ENCODE measurements around the gene C22orf39. TPM values are rescaled to one million over a fixed set of nuclear protein-coding genes. Genes with fewer than 3 reads are reported as not detected.

The C22orf39 gene
- total RNA-seq, 1 experiment from 2014 or later = 19.3 TPM

DNA sequence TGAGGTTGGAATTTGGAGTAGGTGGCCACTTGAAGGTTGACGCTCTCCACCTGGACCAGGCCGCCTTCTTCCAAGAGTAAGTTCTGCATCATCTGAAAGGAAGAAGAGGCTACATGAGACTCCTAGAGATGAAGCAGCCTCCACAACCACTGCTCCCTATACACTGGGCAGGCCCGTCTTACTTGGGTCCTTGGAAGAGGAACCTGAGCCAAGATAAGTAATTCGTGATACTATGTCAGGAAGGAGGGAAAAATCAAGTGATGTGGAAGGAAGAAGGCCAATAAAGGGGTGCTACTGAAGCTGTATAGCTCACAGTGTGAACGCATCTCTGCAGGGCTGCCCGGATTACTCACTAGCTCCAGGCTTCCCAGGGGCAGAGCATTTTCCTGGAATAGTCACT is 20.4 kb upstream of the C22orf39 start:
- no peaks in the 10 kb centered on the region for H3K79me2 ChIP-seq (ENCODE audit: insufficient read depth, low read length)
- Mint-ChIP-seq H3K27me3 (ENCODE audit: low read depth) (no peaks in the 10 kb centered on the region; the same call in 1 of the 2 replicates), H3K4me1 (no peaks in the 10 kb centered on the region), H3K4me3 (no peak overlapping the region; a peak in 1 of 5 replicates), H3K27ac (no peak overlapping the region), H3K9me3 (no peaks in the 10 kb centered on the region; a peak in 1 of 5 replicates), H3K36me3 (ENCODE audit: insufficient read depth in 1 of 3, low read depth in 3 of 3) (peaks cover 44 to 91% (median 76%) of the 10 kb centered on the region in 3 experiments; a peak in 6 of 7 replicates)
- no peak overlapping the region for H3K23ac ChIP-seq (ENCODE audit: insufficient read length, low read depth, low read length)
- no peak overlapping the region for H2AK5ac ChIP-seq (ENCODE audit: insufficient read length, low read length)
- no peak for TF ChIP-seq CTCF (conservative IDR thresholded peaks at IDR 0.05)
- H3K4ac ChIP-seq (ENCODE audit: low read depth, low read length) = no peak overlapping the region
- no peak overlapping the region for H2BK20ac ChIP-seq (ENCODE audit: low read depth, low read length, poor library complexity, severe bottlenecking)
- H2BK12ac ChIP-seq (ENCODE audit: insufficient read length, low read depth, low read length) = no peak overlapping the region
- no peaks in the 10 kb centered on the region for H3K27me3 ChIP-seq (ENCODE audit: insufficient read depth, low read length)
- H3K4me1 ChIP-seq (ENCODE audit: insufficient read depth, low read length) = no peaks in the 10 kb centered on the region
- H3K9me3 ChIP-seq (ENCODE audit: control insufficient read depth, low read depth, low read length) = no peaks in the 10 kb centered on the region
- no peak overlapping the region for H2BK5ac ChIP-seq (ENCODE audit: insufficient read length, low read length)
- no peaks in the 10 kb centered on the region for H4K20me1 ChIP-seq (ENCODE audit: control insufficient read depth, insufficient read depth, insufficient read length)
- H2AFZ ChIP-seq (ENCODE audit: low read length) = no peak overlapping the region
- H4K8ac ChIP-seq (replicated peaks; ENCODE audit: insufficient read length, low read depth, low read length) = no peak overlapping the region
- H2BK15ac ChIP-seq (ENCODE audit: low read depth, low read length) = no peak overlapping the region
- H3K4me2 ChIP-seq (ENCODE audit: insufficient read depth, insufficient read length, low read length) = no peak overlapping the region
- no peak for DNase-seq
- H3K9ac ChIP-seq (ENCODE audit: extremely low read depth, insufficient read length, low read length) = no peak overlapping the region
- H3K18ac ChIP-seq (ENCODE audit: insufficient read length, low read depth, low read length) = no peak overlapping the region
- H3K14ac ChIP-seq (ENCODE audit: insufficient read depth, low read length) = no peak overlapping the region
- no peaks in the 10 kb centered on the region for H3K23me2 ChIP-seq (ENCODE audit: insufficient read length, low read depth, low read length, poor library complexity, severe bottlenecking)
- WGBS (ENCODE audit: extremely low coverage, insufficient read length, low lambda C conversion rate) = no CpG with 5 or more reads among the region's 6 CpGs
- H2BK120ac ChIP-seq (ENCODE audit: low read depth, low read length, poor library complexity, severe bottlenecking) = no peak overlapping the region
- H4K91ac ChIP-seq (ENCODE audit: insufficient read length, low read depth, low read length) = no peak overlapping the region
- H3T11ph ChIP-seq (ENCODE audit: low read length) = no peak overlapping the region
- no peak overlapping the region for H3K56ac ChIP-seq (ENCODE audit: insufficient read length, low read depth, low read length)
- no peak overlapping the region for H4K5ac ChIP-seq (ENCODE audit: insufficient read length, low read depth, low read length)
- no peak overlapping the region for H3K27ac ChIP-seq (ENCODE audit: insufficient read length, low read depth, low read length)
- H3K79me1 ChIP-seq (ENCODE audit: insufficient read depth, low read depth, low read length, poor library complexity, severe bottlenecking) = peaks cover 3% of the 10 kb centered on the region

Data from H9 (cell line).